NCI-H2196 treated with DMSO at 0.1 percent for 48 hours (cell line): ENCODE data around the gene HIGD1C.
"Not testable (repeated sequence)": the region's sequence is repeated elsewhere in the genome, so short reads cannot be mapped to it uniquely, and the experiment has no call there.

Experiments used
- DNase-seq: peaks from one replicate; lab custom pipeline; 2025; ENCODE audit not compliant: unreplicated experiment; lab: John Stamatoyannopoulos, UW

Gene HIGD1C

DNA sequence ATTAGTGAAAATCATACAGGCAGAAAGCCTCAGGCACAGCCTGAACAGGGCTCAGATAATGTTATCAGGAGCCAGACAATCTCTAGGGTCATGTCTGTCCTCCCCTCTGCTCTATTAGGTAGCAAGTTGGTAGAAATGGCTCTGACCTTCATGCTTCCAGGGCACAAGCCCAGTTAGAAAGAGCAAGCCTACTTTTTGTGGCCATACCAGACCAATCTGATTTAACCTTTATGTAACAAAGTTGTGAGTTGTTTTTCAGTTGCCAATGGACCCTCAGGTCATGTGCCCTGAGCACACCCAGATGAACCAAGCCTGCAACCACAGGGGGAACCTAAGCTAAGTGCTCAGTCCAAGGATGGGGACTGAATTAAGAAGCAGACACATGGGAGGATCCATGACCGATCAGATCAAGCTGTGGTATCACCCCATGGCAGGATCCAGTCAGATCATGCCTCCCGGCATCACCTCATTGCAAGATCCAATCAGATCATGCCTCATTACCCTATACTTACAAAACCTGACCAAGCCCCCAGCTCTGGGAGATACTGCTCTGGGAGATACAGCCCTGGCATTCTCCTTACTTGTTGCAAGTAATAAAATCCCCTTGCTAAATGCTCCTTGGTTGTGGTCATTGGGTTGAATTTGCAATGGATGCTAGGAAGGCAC is 18.8 kb upstream of the HIGD1C start:
- DNase-seq = no peak

- no peak for DNase-seq
Observed at GRCh38 chr12:50934371-50934851, 17.9 kb upstream of the HIGD1C start.

- DNase-seq = no peak
Observed at GRCh38 chr12:50934981-50935807, 17.1 kb upstream of the HIGD1C start.

- DNase-seq = no peak
Observed at GRCh38 chr12:50936821-50937530, 15.4 kb upstream of the HIGD1C start.

- DNase-seq = no peak
Observed at GRCh38 chr12:50937653-50938052, 14.7 kb upstream of the HIGD1C start.

GRCh38 chr12:50947933-50948626 is 4.3 kb upstream of the HIGD1C start:
- no peak for DNase-seq

DNA sequence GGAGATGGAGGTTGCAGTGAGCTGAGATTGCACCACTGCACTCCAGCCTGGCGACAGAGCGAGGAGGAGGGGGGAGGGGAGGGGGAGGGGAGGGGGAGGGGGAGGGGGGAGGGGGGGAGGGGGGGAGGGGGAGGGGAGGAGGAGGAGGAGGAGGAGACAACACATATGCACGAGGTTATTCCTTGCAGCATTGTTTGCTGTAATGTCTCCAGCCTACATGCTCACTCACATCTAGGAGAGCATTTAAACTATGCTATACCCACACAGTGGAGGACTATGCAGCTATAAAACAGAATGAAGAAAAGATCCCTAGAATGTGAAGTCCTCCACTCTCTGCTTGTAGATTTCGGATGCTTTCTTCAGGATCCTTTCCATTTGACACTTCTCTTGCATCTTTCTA is 3.5 kb upstream of the HIGD1C start:
- DNase-seq = no peak

DNA sequence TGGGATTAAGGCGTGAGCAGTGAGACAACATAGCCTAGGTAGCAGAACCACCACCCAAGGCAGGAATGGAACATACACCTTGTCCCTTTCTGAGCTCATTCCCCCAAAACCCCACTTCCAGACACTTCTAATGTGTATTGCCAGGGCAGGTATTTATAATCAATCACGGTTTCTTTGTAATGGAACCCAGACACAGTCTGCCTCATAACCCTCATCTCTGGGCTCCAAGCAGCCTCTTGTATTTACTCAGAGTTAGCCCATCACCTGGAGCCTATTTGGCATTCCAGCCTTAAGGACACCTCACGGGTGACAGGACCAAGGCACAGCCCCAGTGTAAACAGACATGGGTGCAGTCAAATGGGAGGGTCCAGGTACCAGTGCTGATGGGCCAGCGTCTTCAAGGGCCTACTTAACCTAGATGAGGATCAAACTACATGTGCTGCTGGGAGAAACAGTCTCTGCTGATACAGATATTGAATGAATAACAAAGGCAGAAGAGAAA is 2.5 kb upstream of the HIGD1C start:
- DNase-seq = no peak

DNA sequence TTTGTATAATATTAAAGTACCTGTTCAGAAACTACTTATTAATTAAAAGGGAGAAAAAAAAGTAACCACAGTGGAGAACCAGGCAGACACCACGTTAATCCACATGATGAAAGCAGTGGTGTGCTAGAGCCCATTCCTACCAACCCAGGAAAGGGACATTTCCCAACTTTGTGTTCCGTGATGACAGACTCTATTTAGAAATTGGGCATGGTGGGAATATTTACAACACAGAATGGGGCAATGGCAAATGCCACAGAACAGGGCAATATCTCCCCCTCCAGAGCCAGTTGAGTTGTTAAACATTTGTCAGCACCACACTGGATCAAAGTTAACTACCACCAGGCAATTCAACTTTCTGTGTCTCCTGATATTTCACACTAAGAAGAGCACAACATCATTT is 1.2 kb upstream of the HIGD1C start:
- DNase-seq = no peak

GRCh38 chr12:50953047-50953446 is 703 bp downstream of the HIGD1C start:
- DNase-seq = no peak

DNA sequence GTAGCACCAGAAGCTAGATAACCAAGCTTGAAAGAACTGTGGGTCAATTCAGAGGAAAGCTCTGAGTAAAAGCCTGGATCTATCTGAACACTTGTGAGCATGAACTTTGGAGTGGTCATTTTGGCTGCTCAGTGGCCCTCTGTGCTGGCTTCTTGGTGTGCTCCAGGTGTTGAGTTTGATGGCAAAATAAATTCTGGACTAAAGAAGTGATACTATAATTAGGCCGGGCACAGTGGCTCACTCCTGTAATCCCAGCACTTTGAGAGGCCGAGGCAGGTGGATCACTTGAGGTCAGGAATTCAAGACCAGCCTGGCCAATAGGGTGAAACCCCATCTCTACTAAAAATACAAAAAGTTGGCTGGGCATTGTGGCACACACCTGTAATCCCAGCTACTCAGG is 2.4 kb downstream of the HIGD1C start:
- DNase-seq = not testable (repeated sequence)

GRCh38 chr12:50955288-50955687 is 2.9 kb downstream of the HIGD1C start:
- no peak for DNase-seq

DNA sequence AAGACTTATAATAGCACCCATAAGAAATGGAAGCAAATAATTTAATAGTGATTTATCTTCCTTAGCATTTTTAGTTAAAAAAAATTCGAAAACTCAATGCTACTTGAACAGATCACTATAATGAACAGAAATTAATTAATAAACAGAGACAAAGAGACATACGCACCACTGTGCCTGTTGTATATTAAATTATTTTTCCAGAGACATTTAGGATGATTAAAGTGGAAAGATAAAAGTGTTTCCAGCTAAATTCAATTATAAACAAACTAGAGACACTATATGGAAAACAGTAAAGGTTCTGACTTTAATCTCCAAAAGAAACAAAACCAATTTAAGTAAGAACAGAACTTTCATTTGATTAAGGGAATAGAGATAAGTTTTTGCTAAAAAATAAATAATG is 3.4 kb downstream of the HIGD1C start:
- no peak for DNase-seq

DNA sequence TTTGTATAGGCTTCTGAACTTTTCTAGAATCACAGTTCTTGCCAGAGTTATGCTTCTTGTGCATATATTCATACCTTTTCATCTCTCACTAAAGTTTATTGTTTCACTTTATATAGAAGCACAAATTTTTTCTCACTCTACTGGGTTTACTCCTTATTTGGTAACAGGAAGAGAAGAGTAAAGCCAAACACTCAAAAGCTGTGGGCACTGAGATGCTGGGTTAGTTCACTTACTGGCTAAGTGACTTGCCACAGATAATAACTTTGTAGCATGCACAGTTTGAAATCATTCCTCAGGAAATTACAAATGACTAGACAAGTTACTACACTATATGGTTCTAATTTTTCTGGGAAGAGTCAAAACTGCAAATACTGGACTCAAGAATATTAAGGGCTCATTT is 7.8 kb downstream of the HIGD1C start:
- no peak for DNase-seq

- DNase-seq = no peak
Observed at GRCh38 chr12:50961708-50962107, 9.4 kb downstream of the HIGD1C start.

GRCh38 chr12:50964432-50964831 is 12.1 kb downstream of the HIGD1C start:
- DNase-seq = no peak

DNA sequence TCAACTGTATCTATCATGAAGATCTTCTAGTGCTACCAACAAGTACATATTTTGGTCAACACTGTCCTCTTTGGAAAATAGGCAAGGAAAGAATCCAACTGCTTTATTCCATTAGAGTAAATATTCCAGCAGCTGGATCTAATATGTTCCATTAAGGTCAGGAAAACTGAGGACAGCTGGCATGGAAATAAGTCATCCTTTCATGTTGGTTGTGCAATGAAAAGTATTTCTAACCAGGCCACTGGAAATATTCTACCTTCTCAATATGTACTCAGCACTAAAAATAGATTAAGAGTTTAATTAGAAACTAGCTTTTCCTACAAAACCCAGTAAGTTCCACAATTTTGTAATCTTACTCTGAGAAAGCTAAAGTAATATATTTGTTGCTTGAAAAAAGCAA is 19.6 kb downstream of the HIGD1C start:
- no peak for DNase-seq

GRCh38 chr12:50979369-50980052 is 27.2 kb downstream of the HIGD1C start:
- DNase-seq = no peak

DNA sequence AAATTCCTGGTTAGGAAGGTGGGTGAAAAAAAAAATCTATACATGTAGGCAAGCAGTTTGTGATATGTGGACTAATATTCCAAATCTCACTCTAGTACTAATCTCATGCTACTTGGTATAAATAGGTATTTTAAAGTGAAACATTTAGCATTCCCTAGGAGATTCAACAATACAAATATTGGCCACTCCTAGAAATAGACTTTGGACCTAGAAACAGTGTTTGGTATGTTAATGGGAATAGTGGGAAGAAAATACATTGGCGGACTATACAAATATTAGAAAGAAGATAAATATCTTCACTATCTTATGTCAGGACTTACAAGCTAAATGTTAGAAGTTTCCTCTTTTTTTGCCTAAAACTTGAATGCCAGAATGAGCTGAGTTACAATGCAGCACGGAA is 28.2 kb downstream of the HIGD1C start:
- DNase-seq = no peak
